Endothelial cell of umbilical vein (primary cell): ENCODE results near the gene IFI27. TPM values are rescaled to one million over a fixed set of nuclear protein-coding genes. Genes with fewer than 3 reads are reported as not detected.

Source experiments
- BruUV-seq: library from RNA; stranded (reverse); fragments of 400-500 nt; replicated peaks from 2 replicates; lab custom pipeline; 2021; lab: Mats Ljungman, UMichigan
- CTCF ChIA-PET: fragments of 300-600, 350-600 bp; sonication (Branson Sonifier 250); formaldehyde crosslinking; loops from one replicate; lab custom pipeline; 2021; ENCODE audit warnings: antibody characterized with exemption, inconsistent platforms; lab: Charles Lee
- POLR2A ChIA-PET: fragments of 300-600, 350-600 bp; sonication (Branson Sonifier 250); formaldehyde crosslinking; loops from one replicate; lab custom pipeline; 2021; ENCODE audit warnings: antibody characterized with exemption, inconsistent platforms; lab: Charles Lee
- DNase-seq: peaks from one replicate; pipeline ENCODE4 v3.0.0-alpha.2; 2011; ENCODE audit warnings: low read depth, low spot score
- FAIRE-seq: peaks from 2 replicates; lab custom pipeline; 2011; peaks lifted over from hg19 to GRCh38; lab: Jason Lieb, UNC
- H2AFZ ChIP-seq: 2 replicates; pipeline ENCODE4 v1.6.0; 2012; ENCODE audit warnings: low read depth, low read length, control low read depth, inconsistent platforms
- H3K27ac ChIP-seq: 2 replicates; pipeline ENCODE4 v1.5.1; 2011; ENCODE audit warnings: low read depth, mild to moderate bottlenecking, control low read depth, low read length, moderate library complexity; ENCODE audit not compliant: insufficient read depth
- H3K27me3 ChIP-seq, 2 experiments: 2 replicates each; pipeline versions ENCODE4 v1.6.0 to v1.6.1; 2011; ENCODE audit warnings: low read length in 2 of 2, mixed read lengths in 1 of 2; ENCODE audit not compliant: control insufficient read depth in 2 of 2, insufficient read depth in 2 of 2
- H3K36me3 ChIP-seq, 2 experiments: 2 replicates in 1 of 2; 3 replicates in 1 of 2; pipeline ENCODE4 v1.5.1; 2011; ENCODE audit warnings: low read length in 2 of 2, mild to moderate bottlenecking in 1 of 2, moderate library complexity in 1 of 2; ENCODE audit not compliant: control insufficient read depth in 2 of 2, insufficient read depth in 2 of 2; ENCODE audit errors: extremely low read depth in 1 of 2
- H3K4me1 ChIP-seq: 3 replicates; pipeline ENCODE4 v1.5.1; 2011; ENCODE audit warnings: mild to moderate bottlenecking, low read length; ENCODE audit not compliant: control insufficient read depth, insufficient read depth; ENCODE audit errors: extremely low read depth
- H3K4me2 ChIP-seq: 2 replicates; pipeline ENCODE4 v1.6.1; 2011; ENCODE audit warnings: low read length, control low read depth, mixed read lengths; ENCODE audit not compliant: insufficient read depth
- H3K4me3 ChIP-seq, 3 experiments: fragments of 200-600 bp in 1 of 3; sonication (generic), shearing (Covaris generic) in 1 of 3; replicated peaks in 1 of 3; 2 replicates each; pipeline ENCODE4 v1.5.1; 2011 to 2016; ENCODE audit warnings: control low read depth in 3 of 3, low read length in 3 of 3, mild to moderate bottlenecking in 2 of 3, inconsistent platforms in 1 of 3, low read depth in 1 of 3, moderate library complexity in 1 of 3; ENCODE audit not compliant: insufficient read depth in 1 of 3
- H3K79me2 ChIP-seq: 2 replicates; pipeline ENCODE4 v1.6.0; 2012; ENCODE audit warnings: low read length, inconsistent platforms; ENCODE audit not compliant: control insufficient read depth, insufficient read depth
- H3K9ac ChIP-seq: replicated peaks from 2 replicates; pipeline ENCODE3; 2011; ENCODE audit warnings: low read length, control low read depth; ENCODE audit not compliant: insufficient read depth; ENCODE audit errors: extremely low read depth
- H3K9me1 ChIP-seq: replicated peaks from 3 replicates; pipeline ENCODE4 v1.6.0; 2011; ENCODE audit warnings: mild to moderate bottlenecking, low read length; ENCODE audit not compliant: control insufficient read depth, insufficient read depth; ENCODE audit errors: extremely low read depth
- H3K9me3 ChIP-seq: replicated peaks from 2 replicates; pipeline ENCODE4 v1.5.1; 2012; ENCODE audit warnings: low read length, inconsistent platforms; ENCODE audit not compliant: control insufficient read depth, insufficient read depth
- H4K20me1 ChIP-seq: replicated peaks from 2 replicates; pipeline ENCODE3; 2011; ENCODE audit warnings: mild to moderate bottlenecking, low read length; ENCODE audit not compliant: control insufficient read depth, insufficient read depth; ENCODE audit errors: extremely low read depth
- CTCF ChIP-seq, 2 donors: IDR thresholded peaks; 1 replicate in 1 of 2; 2 replicates in 1 of 2; pipeline ENCODE4 v1.5.1; 2011; ENCODE audit warnings: low read length in 2 of 2, mild to moderate bottlenecking in 2 of 2, moderate library complexity in 2 of 2, control low read depth in 1 of 2, inconsistent platforms in 1 of 2, low read depth in 1 of 2; ENCODE audit not compliant: insufficient read depth in 1 of 2; ENCODE audit errors: extremely low read depth in 1 of 2
- EZH2 ChIP-seq: IDR thresholded peaks from 2 replicates; pipeline ENCODE4 v1.6.1; 2012; ENCODE audit warnings: borderline replicate concordance, low read depth, mild to moderate bottlenecking, moderate library complexity, low read length, inconsistent platforms; ENCODE audit not compliant: severe bottlenecking
- FOS ChIP-seq: IDR thresholded peaks from 2 replicates; pipeline ENCODE4 v1.6.1; 2011; ENCODE audit warnings: mild to moderate bottlenecking, low read length, moderate library complexity, borderline replicate concordance; ENCODE audit not compliant: insufficient read depth
- GATA2 ChIP-seq: IDR thresholded peaks from 2 replicates; pipeline ENCODE4 v1.7.0; 2011; ENCODE audit warnings: low read depth, mild to moderate bottlenecking, moderate library complexity, mixed read lengths, low read length; ENCODE audit not compliant: insufficient read length, insufficient read depth
- JUN ChIP-seq: IDR thresholded peaks from 2 replicates; pipeline ENCODE4 v1.6.1; 2011; ENCODE audit warnings: borderline replicate concordance, low read depth; ENCODE audit not compliant: insufficient read length, insufficient read depth
- MAX ChIP-seq: IDR thresholded peaks from 2 replicates; pipeline ENCODE4 v1.6.1; 2011; ENCODE audit not compliant: insufficient read depth, insufficient read length
- MYC ChIP-seq: IDR thresholded peaks from one replicate; pipeline ENCODE4 v1.6.1; 2011; ENCODE audit warnings: mild to moderate bottlenecking, low read depth, low read length
- POLR2A ChIP-seq: IDR thresholded peaks from 2 replicates; pipeline ENCODE4 v1.6.1; 2012; ENCODE audit warnings: low read depth, mild to moderate bottlenecking, control low read depth, low read length
- POLR2AphosphoS5 ChIP-seq: IDR thresholded peaks from 2 replicates; pipeline ENCODE4 v1.6.1; 2012; ENCODE audit warnings: low read depth, mild to moderate bottlenecking, control low read depth, low read length, moderate library complexity; ENCODE audit not compliant: insufficient read depth
- dilution Hi-C: fragments of 300-500 bp; cut with MboI; formaldehyde crosslinking; loops from one replicate; pipeline ENCODE4 v1.15.0; 2019; ENCODE audit warnings: low sequenced_read_pairs; ENCODE audit not compliant: extremely low pct_ligation_motif_present
- intact Hi-C: fragments of 100-400 bp; cut with micrococcal nuclease; formaldehyde crosslinking; loops from one replicate; pipeline ENCODE4 v1.10.0; 2022
- polyA plus RNA-seq, 4 experiments: library from polyadenylated mRNA; depleted of rRNA in 3 of 4; stranded (reverse) in 3 of 4; unstranded in 1 of 4; fragments of >200 nt; gene quantifications; 2 replicates each; pipeline versions ENCODE4 v1.2.1 to v1.2.3, GENCODE V29; 2011 to 2012; ENCODE audit warnings: missing spikeins in 1 of 4
- total RNA-seq: library from RNA; stranded (reverse); gene quantifications from 2 replicates; pipeline ENCODE4 v1.2.3, GENCODE V29; 2021

The IFI27 gene
- total and polyA plus RNA-seq, 2 donors (not counting 3 experiments of a cell fraction or from before 2014, with no cell fraction given): 126 to 1,265 TPM

- dilution Hi-C loops: no loop called here
- H3K9me1 ChIP-seq: no peaks in the 10 kb centered on the region
- H3K79me2 ChIP-seq: no peaks in the 10 kb centered on the region
- FAIRE-seq (no peak), DNase-seq (no peak)
- ChIA-PET POLR2A (interaction anchor here (0.6 kb wide), 1 partner anchor 18 kb away, joined by 3 read pairs; no protein-coding TSS in a partner anchor), CTCF (interaction anchor here (0.6 to 6.1 kb wide), 5 partner anchors 12 to 75 kb away, joined by 3 to 67 read pairs (median 3); partner anchors contain the start of gene IFI27L2)
- H2AFZ ChIP-seq: peak overlapping the region; percentile 91
- H3K36me3 ChIP-seq: no peaks in the 10 kb centered on the region
- H4K20me1 ChIP-seq: no peaks in the 10 kb centered on the region
- intact Hi-C loops: loop anchor here (1.0 to 10.0 kb wide), 2 partner anchors 30 to 1057 kb away; partner anchors contain the start of genes DDX24 and IFI27L1
- peak overlapping the region; percentile 75 for H3K9ac ChIP-seq
- BruUV-seq: no TSS peak
- TF ChIP-seq FOS: no peak
- TF ChIP-seq CTCF (IDR thresholded peaks at IDR 0.05; ENCODE audit: extremely low read depth in 1 of 2, insufficient read depth in 1 of 2, low read depth in 1 of 2, low read length in 2 of 2): no peak
- no peak for TF ChIP-seq POLR2A
- no peak for TF ChIP-seq MAX
- no peak for TF ChIP-seq POLR2AphosphoS5
- TF ChIP-seq MYC: no peak
- TF ChIP-seq JUN: no peak
- no peak for TF ChIP-seq GATA2
- no peak for TF ChIP-seq EZH2
- H3K9me3 ChIP-seq: no peaks in the 10 kb centered on the region
- H3K4me1 ChIP-seq: peaks cover 19% of the 10 kb centered on the region
- no peaks in the 10 kb centered on the region for H3K27me3 ChIP-seq
- peak overlapping the region; percentile 67 for H3K27ac ChIP-seq
- H3K4me3 ChIP-seq: peak overlapping the region; percentile 20 to 76 (median 33)
- H3K4me2 ChIP-seq: peak overlapping the region; percentile 83
These were observed 950 bp downstream of the IFI27 start for GRCh38 chr14:94111276-94112095.
